Measurements from ENCODE around the gene SPOCK2. TPM values are rescaled to one million over a fixed set of nuclear protein-coding genes. Genes with fewer than 3 reads are reported as not detected.
A peak's percentile ranks its signal among the peaks of the same experiment; 100 is the strongest.

Gene SPOCK2
- total RNA-seq, 1 experiment from 2014 or later = 4.8 TPM

DNA sequence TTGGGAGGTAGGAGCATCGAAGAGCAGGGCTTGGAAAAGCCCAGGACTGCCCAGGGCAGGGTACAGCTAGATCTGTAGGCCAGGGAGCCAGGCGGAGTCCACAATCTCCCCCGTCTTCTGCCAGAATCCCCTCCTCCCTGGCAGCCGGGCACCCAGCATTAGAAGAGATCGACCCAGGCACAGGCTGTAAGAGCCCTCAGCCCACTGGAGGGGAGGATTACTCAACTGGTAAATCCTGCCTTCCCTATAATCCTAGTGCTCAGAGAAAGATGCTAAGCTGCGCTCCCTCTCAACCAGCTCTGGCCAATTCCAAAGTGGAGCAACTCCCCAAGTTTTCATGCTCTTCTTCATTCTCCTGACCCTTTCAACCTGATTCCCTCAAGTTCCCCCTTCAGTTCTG, 3.2 kb downstream of the SPOCK2 start:
- no peaks in the 10 kb centered on the region for H3K36me3 ChIP-seq (ENCODE audit: control insufficient read depth, insufficient read depth, low read length)
- no peaks in the 10 kb centered on the region for H3K27me3 ChIP-seq (ENCODE audit: control insufficient read depth, insufficient read depth, low read length)
- ChIA-PET CTCF (no interaction called here), POLR2A (no interaction called here)
- TF ChIP-seq POLR2AphosphoS5 (IDR thresholded peaks at IDR 0.05; ENCODE audit: low read depth, low read length) = no peak
- no peak for TF ChIP-seq SIN3A (IDR thresholded peaks at IDR 0.05; ENCODE audit: borderline replicate concordance, insufficient read depth, low read depth, low read length)
- TF ChIP-seq TCF7L2 (IDR thresholded peaks at IDR 0.05; ENCODE audit: low read depth, low read length) = no peak
- TF ChIP-seq, protein P1, sequence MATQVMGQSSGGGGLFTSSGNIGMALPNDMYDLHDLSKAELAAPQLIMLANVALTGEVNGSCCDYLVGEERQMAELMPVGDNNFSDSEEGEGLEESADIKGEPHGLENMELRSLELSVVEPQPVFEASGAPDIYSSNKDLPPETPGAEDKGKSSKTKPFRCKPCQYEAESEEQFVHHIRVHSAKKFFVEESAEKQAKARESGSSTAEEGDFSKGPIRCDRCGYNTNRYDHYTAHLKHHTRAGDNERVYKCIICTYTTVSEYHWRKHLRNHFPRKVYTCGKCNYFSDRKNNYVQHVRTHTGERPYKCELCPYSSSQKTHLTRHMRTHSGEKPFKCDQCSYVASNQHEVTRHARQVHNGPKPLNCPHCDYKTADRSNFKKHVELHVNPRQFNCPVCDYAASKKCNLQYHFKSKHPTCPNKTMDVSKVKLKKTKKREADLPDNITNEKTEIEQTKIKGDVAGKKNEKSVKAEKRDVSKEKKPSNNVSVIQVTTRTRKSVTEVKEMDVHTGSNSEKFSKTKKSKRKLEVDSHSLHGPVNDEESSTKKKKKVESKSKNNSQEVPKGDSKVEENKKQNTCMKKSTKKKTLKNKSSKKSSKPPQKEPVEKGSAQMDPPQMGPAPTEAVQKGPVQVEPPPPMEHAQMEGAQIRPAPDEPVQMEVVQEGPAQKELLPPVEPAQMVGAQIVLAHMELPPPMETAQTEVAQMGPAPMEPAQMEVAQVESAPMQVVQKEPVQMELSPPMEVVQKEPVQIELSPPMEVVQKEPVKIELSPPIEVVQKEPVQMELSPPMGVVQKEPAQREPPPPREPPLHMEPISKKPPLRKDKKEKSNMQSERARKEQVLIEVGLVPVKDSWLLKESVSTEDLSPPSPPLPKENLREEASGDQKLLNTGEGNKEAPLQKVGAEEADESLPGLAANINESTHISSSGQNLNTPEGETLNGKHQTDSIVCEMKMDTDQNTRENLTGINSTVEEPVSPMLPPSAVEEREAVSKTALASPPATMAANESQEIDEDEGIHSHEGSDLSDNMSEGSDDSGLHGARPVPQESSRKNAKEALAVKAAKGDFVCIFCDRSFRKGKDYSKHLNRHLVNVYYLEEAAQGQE (IDR thresholded peaks at IDR 0.05; ENCODE audit: insufficient read depth in 1 of 2, low read depth in 2 of 2, low read length in 1 of 2) = no peak
- TF ChIP-seq, protein P2, sequence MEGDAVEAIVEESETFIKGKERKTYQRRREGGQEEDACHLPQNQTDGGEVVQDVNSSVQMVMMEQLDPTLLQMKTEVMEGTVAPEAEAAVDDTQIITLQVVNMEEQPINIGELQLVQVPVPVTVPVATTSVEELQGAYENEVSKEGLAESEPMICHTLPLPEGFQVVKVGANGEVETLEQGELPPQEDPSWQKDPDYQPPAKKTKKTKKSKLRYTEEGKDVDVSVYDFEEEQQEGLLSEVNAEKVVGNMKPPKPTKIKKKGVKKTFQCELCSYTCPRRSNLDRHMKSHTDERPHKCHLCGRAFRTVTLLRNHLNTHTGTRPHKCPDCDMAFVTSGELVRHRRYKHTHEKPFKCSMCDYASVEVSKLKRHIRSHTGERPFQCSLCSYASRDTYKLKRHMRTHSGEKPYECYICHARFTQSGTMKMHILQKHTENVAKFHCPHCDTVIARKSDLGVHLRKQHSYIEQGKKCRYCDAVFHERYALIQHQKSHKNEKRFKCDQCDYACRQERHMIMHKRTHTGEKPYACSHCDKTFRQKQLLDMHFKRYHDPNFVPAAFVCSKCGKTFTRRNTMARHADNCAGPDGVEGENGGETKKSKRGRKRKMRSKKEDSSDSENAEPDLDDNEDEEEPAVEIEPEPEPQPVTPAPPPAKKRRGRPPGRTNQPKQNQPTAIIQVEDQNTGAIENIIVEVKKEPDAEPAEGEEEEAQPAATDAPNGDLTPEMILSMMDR (IDR thresholded peaks at IDR 0.05) = no peak
- BruUV-seq (replicated peaks) = no TSS peak
- intact Hi-C loops (cut with micrococcal nuclease; ENCODE audit: unreplicated experiment) = no loop called here
- in situ Hi-C loops (cut with HindIII; ENCODE audit: low pct_unique_long_range_greater_than_20kb, low sequenced_read_pairs) = no loop called here
- ATAC-seq (no peak), DNase-seq (ENCODE audit: low read depth, low spot score) (no peak)
- no peaks in the 10 kb centered on the region for H3K9me3 ChIP-seq (ENCODE audit: control insufficient read depth, insufficient read depth, low read depth, low read length)
- H3K27ac ChIP-seq (ENCODE audit: low read length) = peak overlapping the region; percentile 5; the same call in 1 of the 2 replicates
- no peak overlapping the region for H3K4me3 ChIP-seq (ENCODE audit: low read depth in 2 of 2, low read length in 2 of 2)
- peaks cover 28% of the 10 kb centered on the region for H3K4me1 ChIP-seq (ENCODE audit: control insufficient read depth, insufficient read depth, low read length)

DNA sequence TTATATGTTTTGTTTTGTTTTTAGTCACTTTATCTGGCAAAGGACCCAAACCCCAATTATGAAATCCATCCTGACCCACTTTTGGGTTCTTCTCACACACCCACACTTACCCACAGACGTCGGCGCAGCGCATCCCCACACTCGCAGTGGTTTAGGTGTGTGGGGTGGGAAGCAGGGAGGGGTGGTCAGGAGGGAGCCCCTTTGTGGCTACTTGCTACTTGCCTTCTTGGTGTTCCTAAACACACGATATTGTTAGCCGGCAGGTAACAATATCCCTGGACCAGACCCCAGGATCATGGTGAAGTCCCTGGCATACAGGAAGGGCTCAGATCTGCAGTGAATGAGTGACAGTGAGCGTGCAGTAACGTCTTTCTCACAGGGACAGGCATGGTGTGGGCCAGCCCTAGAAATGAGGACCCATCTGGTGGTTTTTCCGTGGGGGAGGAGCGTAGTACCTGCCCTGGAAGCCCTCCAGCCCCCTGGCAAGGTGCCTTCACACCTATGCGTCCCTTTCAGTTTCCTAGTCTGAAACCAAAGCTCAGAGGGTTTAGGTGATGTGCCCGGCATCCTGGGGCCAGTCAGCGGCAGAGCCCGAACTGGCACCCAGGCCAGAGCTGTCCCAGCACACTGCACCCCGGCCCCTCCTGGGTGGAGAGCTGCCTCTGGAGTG, 4.4 kb downstream of the SPOCK2 start:
- ChIA-PET POLR2A (interaction anchor here (0.5 kb wide), 1 partner anchor 200 kb away, joined by 4 read pairs; no protein-coding TSS in a partner anchor), CTCF (no interaction called here)
- in situ Hi-C loops (cut with HindIII; ENCODE audit: low pct_unique_long_range_greater_than_20kb, low sequenced_read_pairs) (no loop called here), intact Hi-C loops (cut with micrococcal nuclease; ENCODE audit: unreplicated experiment) (no loop called here)
- TF ChIP-seq TCF7L2 (IDR thresholded peaks at IDR 0.05; ENCODE audit: low read depth, low read length) (no peak), POLR2AphosphoS5 (IDR thresholded peaks at IDR 0.05; ENCODE audit: low read depth, low read length) (no peak), SIN3A (IDR thresholded peaks at IDR 0.05; ENCODE audit: borderline replicate concordance, insufficient read depth, low read depth, low read length) (no peak)
- TF ChIP-seq, protein P2 (IDR thresholded peaks at IDR 0.05) = no peak
- TF ChIP-seq, protein P1 (IDR thresholded peaks at IDR 0.05; ENCODE audit: insufficient read depth in 1 of 2, low read depth in 2 of 2, low read length in 1 of 2) = no peak
- Histone ChIP-seq H3K4me3 (ENCODE audit: low read depth in 2 of 2, low read length in 2 of 2) (no peak overlapping the region), H3K36me3 (ENCODE audit: control insufficient read depth, insufficient read depth, low read length) (no peaks in the 10 kb centered on the region), H3K27me3 (ENCODE audit: control insufficient read depth, insufficient read depth, low read length) (no peaks in the 10 kb centered on the region), H3K27ac (ENCODE audit: low read length) (peak overlapping the region; percentile 26; the same call in 1 of the 2 replicates), H3K9me3 (ENCODE audit: control insufficient read depth, insufficient read depth, low read depth, low read length) (no peaks in the 10 kb centered on the region), H3K4me1 (ENCODE audit: control insufficient read depth, insufficient read depth, low read length) (peaks cover 29% of the 10 kb centered on the region)
- no TSS peak for BruUV-seq (replicated peaks)
- DNase-seq (ENCODE audit: low read depth, low spot score) = no peak
- no peak for ATAC-seq
